OCI-LY1 (cell line): ENCODE measurements around the gene KIFC3.
A peak's percentile ranks its signal among the peaks of the same experiment; 100 is the strongest.

ENCODE experiments used
- H2AFZ ChIP-seq: fragments of 200-600 bp; sonication (generic), shearing (Covaris generic); 2 replicates; pipeline ENCODE4 v1.6.0; 2014; ENCODE audit warnings: antibody characterized with exemption, mild to moderate bottlenecking, low read length
- H3F3A ChIP-seq: fragments of 200-600 bp; sonication (generic), shearing (Covaris generic); 2 replicates; pipeline ENCODE4 v1.6.0; 2014; ENCODE audit warnings: mild to moderate bottlenecking, antibody characterized with exemption, low read length, moderate library complexity; ENCODE audit not compliant: insufficient read depth
- H3K27ac ChIP-seq: fragments of 200-600 bp; sonication (generic); 2 replicates; pipeline ENCODE4 v1.5.1; 2014; ENCODE audit warnings: low read length, mixed run types, mild to moderate bottlenecking, low read depth; ENCODE audit not compliant: poor library complexity, severe bottlenecking
- H3K27me3 ChIP-seq: fragments of 200-600 bp; sonication (generic); 2 replicates; pipeline ENCODE4 v1.6.0; 2014; ENCODE audit warnings: antibody characterized with exemption, mild to moderate bottlenecking, low read length, moderate library complexity; ENCODE audit not compliant: insufficient read depth
- H3K36me3 ChIP-seq: fragments of 200-600 bp; sonication (generic); 2 replicates; pipeline ENCODE4 v1.6.1; 2014; ENCODE audit warnings: mild to moderate bottlenecking, antibody characterized with exemption, low read length, moderate library complexity, mixed read lengths; ENCODE audit not compliant: insufficient read depth
- H3K4me1 ChIP-seq: fragments of 200-600 bp; sonication (generic); 2 replicates; pipeline ENCODE4 v1.5.1; 2014; ENCODE audit warnings: mild to moderate bottlenecking, low read length, moderate library complexity; ENCODE audit not compliant: insufficient read depth, severe bottlenecking
- H3K4me2 ChIP-seq: fragments of 200-600 bp; sonication (generic), shearing (Covaris generic); 2 replicates; pipeline ENCODE4 v1.6.1; 2014; ENCODE audit warnings: low read length
- H3K4me3 ChIP-seq: fragments of 200-600 bp; sonication (generic); 2 replicates; pipeline ENCODE4 v1.5.1; 2014; ENCODE audit warnings: low read length, low read depth, mild to moderate bottlenecking, mixed read lengths; ENCODE audit not compliant: poor library complexity, severe bottlenecking
- H3K79me2 ChIP-seq: fragments of 200-600 bp; shearing (Covaris generic); 2 replicates; pipeline ENCODE4 v1.6.1; 2016; ENCODE audit warnings: mixed run types, low read length, mixed read lengths; ENCODE audit not compliant: insufficient read depth
- H3K9ac ChIP-seq: fragments of 200-600 bp; sonication (generic), shearing (Covaris generic); 2 replicates; pipeline ENCODE4 v1.6.1; 2014; ENCODE audit warnings: mild to moderate bottlenecking, low read length, mixed read lengths
- H3K9me2 ChIP-seq: fragments of 200-600 bp; sonication (generic), shearing (Covaris generic); 2 replicates; pipeline ENCODE4 v1.6.1; 2014; ENCODE audit warnings: low read depth, mild to moderate bottlenecking, low read length, mixed read lengths
- H3K9me3 ChIP-seq: fragments of 200-600 bp; shearing (Covaris generic); 2 replicates; pipeline ENCODE4 v1.6.1; 2014; ENCODE audit warnings: low read length, mixed read lengths
- H4K20me1 ChIP-seq: fragments of 200-600 bp; sonication (generic), shearing (Covaris generic); 2 replicates; pipeline ENCODE4 v1.6.0; 2016; ENCODE audit warnings: mild to moderate bottlenecking, low read length; ENCODE audit not compliant: insufficient read depth
- EZH2 ChIP-seq: fragments of 200-600 bp; sonication (generic), shearing (Covaris generic); IDR thresholded peaks from 2 replicates; pipeline ENCODE4 v1.8.0; 2017; ENCODE audit warnings: borderline replicate concordance, mixed run types, mild to moderate bottlenecking, antibody characterized with exemption, low read length, moderate library complexity, mixed read lengths
- TF ChIP-seq, protein P1 (sequence below): fragments of 200-600 bp; sonication (generic), shearing (Covaris generic); IDR thresholded peaks from 2 replicates; pipeline ENCODE4 v1.5.1; 2017; ENCODE audit warnings: mild to moderate bottlenecking, antibody characterized with exemption, low read length, moderate library complexity, mixed read lengths

Gene KIFC3

DNA sequence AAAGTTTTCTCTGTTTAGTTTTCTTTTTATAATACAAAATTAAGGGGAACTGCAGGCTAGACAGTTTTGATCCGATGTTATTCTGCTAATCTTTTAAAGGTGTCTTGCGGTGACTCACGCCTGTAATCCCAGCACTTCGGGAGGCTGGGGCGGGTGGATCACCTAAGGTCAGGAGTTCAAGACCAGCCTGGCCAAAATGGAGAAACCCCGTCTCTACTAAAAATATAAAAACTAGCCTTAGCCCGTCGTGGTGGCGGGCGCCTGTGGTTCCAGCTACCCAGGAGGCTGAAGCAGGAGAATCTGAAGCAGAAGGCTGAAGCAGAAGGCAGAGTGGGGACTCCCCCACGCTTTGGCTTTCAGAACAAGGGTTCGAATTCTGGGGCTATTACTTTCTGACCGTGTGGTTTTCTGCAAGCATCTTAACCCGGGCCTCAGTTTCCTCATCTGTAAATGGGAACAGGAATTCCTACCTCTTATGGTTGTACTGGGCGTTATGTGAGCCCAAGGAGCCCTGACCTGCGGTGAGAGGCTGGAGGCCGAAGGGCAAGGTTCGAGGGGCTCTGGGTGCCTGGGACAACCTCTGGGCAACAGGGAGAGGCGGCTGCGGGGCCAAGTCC lies 67.9 kb downstream of the KIFC3 start:
- peak overlapping the region; percentile 61 for H3K27ac ChIP-seq

DNA sequence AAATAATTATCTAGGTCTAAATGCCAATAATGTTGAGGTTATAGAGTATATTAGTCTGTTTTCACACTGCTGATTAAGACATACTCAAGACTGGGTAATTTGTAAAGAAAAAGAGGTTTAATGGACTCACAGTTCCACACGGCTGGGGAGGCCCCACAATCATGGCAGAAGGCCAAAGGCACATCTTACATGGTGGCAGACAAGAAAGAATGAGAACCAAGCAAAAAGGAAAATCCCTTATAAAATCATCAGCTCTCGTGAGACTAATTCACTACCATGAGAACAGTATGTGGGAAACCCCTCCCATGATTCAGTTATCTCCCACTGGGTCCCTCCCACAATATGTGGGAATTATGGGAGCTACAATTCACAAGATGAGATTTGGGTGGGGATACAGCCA lies 69.6 kb downstream of the KIFC3 start:
- H3K27ac ChIP-seq = no peak overlapping the region
- H3K36me3 ChIP-seq = no peaks in the 10 kb centered on the region; the same call in 1 of the 2 replicates
- peaks cover 20% of the 10 kb centered on the region for H3K4me1 ChIP-seq
- no peak overlapping the region for H3K4me3 ChIP-seq
- H4K20me1 ChIP-seq = no peaks in the 10 kb centered on the region
- H3K9me2 ChIP-seq = no peaks in the 10 kb centered on the region
- TF ChIP-seq, protein P1, sequence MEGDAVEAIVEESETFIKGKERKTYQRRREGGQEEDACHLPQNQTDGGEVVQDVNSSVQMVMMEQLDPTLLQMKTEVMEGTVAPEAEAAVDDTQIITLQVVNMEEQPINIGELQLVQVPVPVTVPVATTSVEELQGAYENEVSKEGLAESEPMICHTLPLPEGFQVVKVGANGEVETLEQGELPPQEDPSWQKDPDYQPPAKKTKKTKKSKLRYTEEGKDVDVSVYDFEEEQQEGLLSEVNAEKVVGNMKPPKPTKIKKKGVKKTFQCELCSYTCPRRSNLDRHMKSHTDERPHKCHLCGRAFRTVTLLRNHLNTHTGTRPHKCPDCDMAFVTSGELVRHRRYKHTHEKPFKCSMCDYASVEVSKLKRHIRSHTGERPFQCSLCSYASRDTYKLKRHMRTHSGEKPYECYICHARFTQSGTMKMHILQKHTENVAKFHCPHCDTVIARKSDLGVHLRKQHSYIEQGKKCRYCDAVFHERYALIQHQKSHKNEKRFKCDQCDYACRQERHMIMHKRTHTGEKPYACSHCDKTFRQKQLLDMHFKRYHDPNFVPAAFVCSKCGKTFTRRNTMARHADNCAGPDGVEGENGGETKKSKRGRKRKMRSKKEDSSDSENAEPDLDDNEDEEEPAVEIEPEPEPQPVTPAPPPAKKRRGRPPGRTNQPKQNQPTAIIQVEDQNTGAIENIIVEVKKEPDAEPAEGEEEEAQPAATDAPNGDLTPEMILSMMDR = no peak
- no peak for TF ChIP-seq EZH2
- H3K4me2 ChIP-seq = no peak overlapping the region
- no peaks in the 10 kb centered on the region for H3K79me2 ChIP-seq
- no peak overlapping the region for H3K9ac ChIP-seq
- H3F3A ChIP-seq = no peaks in the 10 kb centered on the region
- H3K27me3 ChIP-seq = no peaks in the 10 kb centered on the region
- peaks cover 12% of the 10 kb centered on the region; the same call in 1 of the 2 replicates for H3K9me3 ChIP-seq
- H2AFZ ChIP-seq = no peak overlapping the region

More for the DNA sequence above, 67.9 kb downstream of the KIFC3 start:
- peaks cover 20% of the 10 kb centered on the region for H3K4me1 ChIP-seq
- H3K9me2 ChIP-seq = no peaks in the 10 kb centered on the region
- peak overlapping the region; percentile 97 for H3K9ac ChIP-seq
- H3K9me3 ChIP-seq = peaks cover 12% of the 10 kb centered on the region; the same call in 1 of the 2 replicates
- H3K27me3 ChIP-seq = no peaks in the 10 kb centered on the region
- TF ChIP-seq, protein P1 = no peak
- TF ChIP-seq EZH2 = no peak
- peak overlapping the region; percentile 91 for H3K4me3 ChIP-seq
- H2AFZ ChIP-seq = no peak overlapping the region
- H3K79me2 ChIP-seq = no peaks in the 10 kb centered on the region
- H4K20me1 ChIP-seq = no peaks in the 10 kb centered on the region
- peak overlapping the region; percentile 98 for H3K4me2 ChIP-seq
- no peaks in the 10 kb centered on the region for H3F3A ChIP-seq
- no peaks in the 10 kb centered on the region; the same call in 1 of the 2 replicates for H3K36me3 ChIP-seq

DNA sequence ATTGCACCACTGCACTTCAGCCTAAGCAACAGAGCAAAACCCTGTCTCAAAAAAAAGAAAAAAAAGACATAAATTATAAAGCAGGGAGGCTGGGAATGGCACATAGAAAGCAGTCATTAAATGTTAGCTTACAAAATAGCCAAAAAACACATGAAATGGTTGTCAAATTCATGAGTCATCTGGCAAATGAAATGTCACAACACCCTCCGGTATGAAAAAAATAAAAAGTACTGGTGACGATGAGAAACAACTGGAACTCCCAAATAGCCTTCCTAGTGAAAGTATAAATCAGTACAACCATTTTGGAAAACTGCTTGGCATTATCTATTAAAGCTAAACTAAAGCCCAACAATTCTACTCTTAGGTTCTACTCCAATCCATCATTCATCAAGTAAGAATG lies 70.3 kb downstream of the KIFC3 start:
- Histone ChIP-seq H3K9me2 (no peaks in the 10 kb centered on the region), H3K9ac (no peak overlapping the region), H2AFZ (no peak overlapping the region), H3K36me3 (no peaks in the 10 kb centered on the region; the same call in 1 of the 2 replicates), H3K4me2 (no peak overlapping the region), H3K27ac (no peak overlapping the region), H3K4me3 (no peak overlapping the region), H3F3A (no peaks in the 10 kb centered on the region), H3K79me2 (no peaks in the 10 kb centered on the region), H3K9me3 (peaks cover 12% of the 10 kb centered on the region; the same call in 1 of the 2 replicates), H4K20me1 (no peaks in the 10 kb centered on the region), H3K4me1 (peaks cover 19% of the 10 kb centered on the region), H3K27me3 (no peaks in the 10 kb centered on the region)
- TF ChIP-seq, protein P1 = no peak
- no peak for TF ChIP-seq EZH2
